KMS-11 (cell line): ENCODE results near the gene ATXN7.

Experiments
- H2AFZ ChIP-seq: fragments of 200-600 bp; sonication (generic); 2 replicates; pipeline ENCODE4 v1.6.1; 2016; ENCODE audit warnings: antibody characterized with exemption, mixed run types, low read depth
- H3K27ac ChIP-seq: fragments of 200-600 bp; sonication (generic); 2 replicates; pipeline ENCODE4 v1.6.1; 2016; ENCODE audit warnings: mild to moderate bottlenecking, mixed run types
- H3K27me3 ChIP-seq: fragments of 200-600 bp; sonication (generic); 2 replicates; pipeline ENCODE4 v1.6.1; 2017; ENCODE audit warnings: mild to moderate bottlenecking, low read depth, mixed run types, moderate library complexity; ENCODE audit not compliant: insufficient read depth
- H3K36me3 ChIP-seq: fragments of 200-600 bp; sonication (generic); 2 replicates; pipeline ENCODE4 v1.6.1; 2017; ENCODE audit warnings: mild to moderate bottlenecking, mixed run types; ENCODE audit not compliant: insufficient read depth
- H3K4me1 ChIP-seq: fragments of 200-600 bp; sonication (generic); 2 replicates; pipeline ENCODE4 v1.6.1; 2016; ENCODE audit warnings: mild to moderate bottlenecking, low read depth, mixed run types; ENCODE audit not compliant: poor library complexity, severe bottlenecking
- H3K4me2 ChIP-seq: fragments of 200-600 bp; sonication (generic); 2 replicates; pipeline ENCODE4 v1.7.0; 2016; ENCODE audit warnings: mild to moderate bottlenecking, mixed run types
- H3K4me3 ChIP-seq: fragments of 200-600 bp; sonication (generic); IDR thresholded peaks from 2 replicates; pipeline ENCODE4 v1.6.1; 2017; ENCODE audit warnings: low read depth, low read length, mixed read lengths; ENCODE audit not compliant: insufficient read depth
- H3K79me2 ChIP-seq: fragments of 200-600 bp; sonication (generic); 2 replicates; pipeline ENCODE4 v1.6.1; 2016; ENCODE audit warnings: low read depth, mixed run types; ENCODE audit not compliant: insufficient read depth
- H3K9ac ChIP-seq: fragments of 200-600 bp; sonication (generic); 2 replicates; pipeline ENCODE4 v1.6.1; 2016; ENCODE audit warnings: mild to moderate bottlenecking, mixed run types
- H4K20me1 ChIP-seq: fragments of 200-600 bp; sonication (generic); 2 replicates; pipeline ENCODE4 v1.6.1; 2016; ENCODE audit warnings: mild to moderate bottlenecking, mixed run types; ENCODE audit not compliant: insufficient read depth
- TF ChIP-seq, protein P1 (sequence below): fragments of 200-600 bp; sonication (generic); conservative IDR thresholded peaks from 2 replicates; pipeline ENCODE4 v1.6.1; 2017; ENCODE audit warnings: low read depth, mild to moderate bottlenecking, antibody characterized with exemption, low read length, moderate library complexity, mixed read lengths

Gene ATXN7

DNA sequence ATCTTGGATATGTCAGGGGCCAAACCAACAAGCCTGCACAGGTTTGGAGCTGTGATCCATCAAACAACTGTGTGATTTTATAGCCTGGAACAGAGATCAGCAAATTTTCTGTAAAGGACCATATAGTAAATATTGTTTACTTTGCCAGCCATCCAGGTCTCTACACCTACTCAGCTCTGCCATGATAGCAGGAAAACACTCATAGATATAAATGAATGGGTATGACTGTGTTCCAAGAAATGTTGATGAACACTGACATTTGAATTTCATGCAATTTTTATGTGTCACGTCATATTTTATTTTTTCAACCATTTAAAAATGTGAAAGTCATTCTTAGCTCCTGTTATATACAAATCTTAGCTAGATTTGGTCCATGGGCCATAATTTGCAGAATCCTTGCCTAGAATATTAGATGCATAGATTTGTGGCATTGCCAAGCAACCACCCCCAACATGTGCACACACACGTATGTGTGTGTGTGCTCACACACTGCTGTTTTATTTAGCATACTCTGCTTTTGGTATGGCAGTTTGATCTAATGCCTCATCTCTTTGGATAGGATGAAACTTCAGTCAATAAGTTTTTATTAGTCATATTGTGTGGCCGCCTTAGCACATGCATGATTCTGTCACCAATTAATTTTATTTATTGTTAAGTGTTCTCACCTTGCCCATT, 6.4 kb downstream of the ATXN7 start:
- Histone ChIP-seq H3K36me3 (no peaks in the 10 kb centered on the region), H3K4me2 (no peak overlapping the region), H3K4me3 (no peak overlapping the region), H3K9ac (no peak overlapping the region), H3K79me2 (peaks cover 21% of the 10 kb centered on the region; the same call in 1 of the 2 replicates), H3K27ac (no peak overlapping the region), H3K27me3 (no peaks in the 10 kb centered on the region), H2AFZ (no peak overlapping the region), H4K20me1 (no peaks in the 10 kb centered on the region), H3K4me1 (no peaks in the 10 kb centered on the region)
- TF ChIP-seq, protein P1, sequence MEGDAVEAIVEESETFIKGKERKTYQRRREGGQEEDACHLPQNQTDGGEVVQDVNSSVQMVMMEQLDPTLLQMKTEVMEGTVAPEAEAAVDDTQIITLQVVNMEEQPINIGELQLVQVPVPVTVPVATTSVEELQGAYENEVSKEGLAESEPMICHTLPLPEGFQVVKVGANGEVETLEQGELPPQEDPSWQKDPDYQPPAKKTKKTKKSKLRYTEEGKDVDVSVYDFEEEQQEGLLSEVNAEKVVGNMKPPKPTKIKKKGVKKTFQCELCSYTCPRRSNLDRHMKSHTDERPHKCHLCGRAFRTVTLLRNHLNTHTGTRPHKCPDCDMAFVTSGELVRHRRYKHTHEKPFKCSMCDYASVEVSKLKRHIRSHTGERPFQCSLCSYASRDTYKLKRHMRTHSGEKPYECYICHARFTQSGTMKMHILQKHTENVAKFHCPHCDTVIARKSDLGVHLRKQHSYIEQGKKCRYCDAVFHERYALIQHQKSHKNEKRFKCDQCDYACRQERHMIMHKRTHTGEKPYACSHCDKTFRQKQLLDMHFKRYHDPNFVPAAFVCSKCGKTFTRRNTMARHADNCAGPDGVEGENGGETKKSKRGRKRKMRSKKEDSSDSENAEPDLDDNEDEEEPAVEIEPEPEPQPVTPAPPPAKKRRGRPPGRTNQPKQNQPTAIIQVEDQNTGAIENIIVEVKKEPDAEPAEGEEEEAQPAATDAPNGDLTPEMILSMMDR = no peak

DNA sequence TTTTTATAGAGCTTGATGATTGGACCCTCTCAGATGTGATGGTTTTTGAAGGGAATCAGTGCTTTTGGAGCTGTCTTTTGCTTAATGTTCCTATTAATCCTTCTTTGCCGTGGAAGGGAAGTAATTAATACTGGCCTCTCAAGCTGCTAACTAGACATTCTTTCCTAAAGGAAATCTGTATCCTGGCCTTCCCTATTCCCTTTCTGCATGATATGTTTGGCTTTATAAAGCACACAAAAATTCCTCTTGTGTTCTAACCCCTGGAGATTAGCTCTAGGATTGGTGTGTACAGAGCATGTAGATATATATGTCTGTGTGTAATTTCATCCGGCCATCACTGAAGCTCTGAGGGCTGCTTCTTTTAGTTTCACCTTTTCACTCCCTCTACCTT, 6.9 kb downstream of the ATXN7 start:
- H2AFZ ChIP-seq = no peak overlapping the region
- no peaks in the 10 kb centered on the region for H3K36me3 ChIP-seq
- no peak overlapping the region for H3K27ac ChIP-seq
- H4K20me1 ChIP-seq = no peaks in the 10 kb centered on the region
- no peak overlapping the region for H3K4me2 ChIP-seq
- no peak overlapping the region for H3K4me3 ChIP-seq
- no peak overlapping the region for H3K9ac ChIP-seq
- no peaks in the 10 kb centered on the region for H3K27me3 ChIP-seq
- TF ChIP-seq, protein P1 = no peak
- H3K79me2 ChIP-seq = peaks cover 17% of the 10 kb centered on the region; the same call in 1 of the 2 replicates
- H3K4me1 ChIP-seq = no peaks in the 10 kb centered on the region

DNA sequence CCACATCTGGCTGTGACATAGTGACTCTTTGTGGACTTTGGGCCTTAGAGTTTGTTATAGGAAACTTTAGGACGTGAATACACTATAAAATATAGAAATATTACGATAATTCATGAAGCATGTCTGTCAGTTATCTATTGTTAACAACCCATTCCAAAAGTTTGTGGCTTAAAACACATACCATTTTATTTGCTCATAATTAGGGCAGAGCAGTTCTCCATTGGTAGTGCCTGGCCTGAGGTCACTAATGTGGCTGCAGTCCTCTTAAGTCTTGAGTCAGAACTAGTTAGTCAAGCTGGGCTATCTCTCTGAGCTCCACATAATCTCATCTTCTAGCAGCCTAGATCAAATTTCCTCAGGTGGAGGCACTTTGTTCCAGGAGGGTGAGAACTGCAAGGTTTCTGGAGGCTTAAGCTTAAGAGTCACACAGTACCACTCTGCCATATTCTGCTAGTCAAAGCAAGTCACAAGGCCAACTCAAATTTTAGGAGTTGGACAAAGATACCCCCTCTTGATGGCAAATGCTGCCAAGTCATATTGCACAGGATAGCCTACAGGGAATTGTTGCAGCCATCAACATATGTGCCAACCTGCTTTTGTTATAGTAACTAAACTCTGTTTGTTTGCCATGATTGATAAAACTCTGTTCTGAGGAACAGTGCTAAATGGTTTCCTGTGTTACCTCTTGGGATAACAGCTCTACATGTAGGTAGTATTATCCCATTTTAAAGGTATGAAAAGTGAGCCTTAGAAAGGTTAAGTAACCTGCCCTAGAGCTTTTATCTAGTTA, 8.7 kb downstream of the ATXN7 start:
- H3K27me3 ChIP-seq = no peaks in the 10 kb centered on the region
- H3K4me2 ChIP-seq = no peak overlapping the region
- H3K4me1 ChIP-seq = peaks cover 5% of the 10 kb centered on the region
- TF ChIP-seq, protein P1 = no peak
- no peak overlapping the region for H3K4me3 ChIP-seq
- no peaks in the 10 kb centered on the region for H3K36me3 ChIP-seq
- H3K9ac ChIP-seq = no peak overlapping the region
- H4K20me1 ChIP-seq = no peaks in the 10 kb centered on the region
- no peak overlapping the region for H2AFZ ChIP-seq
- no peak overlapping the region for H3K27ac ChIP-seq
- peaks cover 8% of the 10 kb centered on the region; the same call in 1 of the 2 replicates for H3K79me2 ChIP-seq

DNA sequence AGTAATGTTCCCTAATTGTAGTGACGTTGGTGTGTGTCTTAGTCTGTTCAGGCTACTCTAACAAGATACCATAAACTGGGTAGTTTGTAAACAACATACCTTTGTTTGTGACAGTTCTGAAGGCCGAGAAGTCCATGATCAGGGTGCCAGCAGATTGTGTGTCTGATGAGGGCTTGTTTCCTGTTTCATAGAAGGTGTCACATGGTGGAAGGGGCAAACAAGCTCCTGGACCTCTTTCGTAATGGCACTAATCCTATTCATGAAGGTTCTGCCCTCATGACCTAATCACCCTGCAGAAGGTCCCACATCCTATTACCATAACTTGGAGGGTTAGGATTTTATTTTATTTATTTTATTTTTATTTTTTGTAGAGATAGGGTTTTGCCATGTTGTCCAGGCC, 11.1 kb downstream of the ATXN7 start:
- TF ChIP-seq, protein P1 = no peak
- Histone ChIP-seq H3K4me1 (peaks cover 5% of the 10 kb centered on the region), H3K36me3 (no peaks in the 10 kb centered on the region)

More for the DNA sequence above, 11.1 kb downstream of the ATXN7 start:
- no peak overlapping the region for H3K4me3 ChIP-seq
- no peak overlapping the region for H3K27ac ChIP-seq
- no peaks in the 10 kb centered on the region; the same call in 1 of the 2 replicates for H3K79me2 ChIP-seq
- no peaks in the 10 kb centered on the region for H4K20me1 ChIP-seq
- H2AFZ ChIP-seq = no peak overlapping the region
- H3K9ac ChIP-seq = no peak overlapping the region
- H3K27me3 ChIP-seq = no peaks in the 10 kb centered on the region
- H3K4me2 ChIP-seq = no peak overlapping the region
